WTC11 (cell line): ENCODE measurements around the gene BUD23. TPM values are rescaled to one million over a fixed set of nuclear protein-coding genes. Genes with fewer than 3 reads are reported as not detected.

Experiments used
- ATAC-seq: fragments of 200-7000 bp; cut with Tn5 transposase; 2 replicates; pipeline ENCODE4 v1.10.0; 2021; ENCODE audit warnings: mild to moderate bottlenecking, moderate library complexity
- CTCF ChIA-PET: fragments of 300-600 bp; sonication (Branson Sonifier 250); formaldehyde crosslinking; loops from one replicate; lab custom pipeline; 2021; ENCODE audit warnings: antibody characterized with exemption; lab: Charles Lee
- POLR2A ChIA-PET: fragments of 350-600 bp; sonication (Branson Sonifier 250); formaldehyde crosslinking; loops from one replicate; lab custom pipeline; 2021; ENCODE audit warnings: antibody characterized with exemption; lab: Charles Lee
- DNase-seq: peaks from one replicate; pipeline ENCODE4 v3.0.0; 2021; ENCODE audit warnings: low spot score
- H3K27ac Mint-ChIP-seq: 2 replicates; pipeline ENCODE4 v1.8.0; 2021; ENCODE audit warnings: mixed read lengths
- H3K27me3 Mint-ChIP-seq: 2 replicates; pipeline ENCODE4 v1.8.0; 2021; ENCODE audit warnings: low read depth, mild to moderate bottlenecking, moderate library complexity, mixed read lengths
- H3K36me3 Mint-ChIP-seq: 2 replicates; pipeline ENCODE4 v1.8.0; 2021; ENCODE audit warnings: mixed read lengths
- H3K4me1 Mint-ChIP-seq: 2 replicates; pipeline ENCODE4 v1.8.0; 2022; ENCODE audit warnings: mixed read lengths
- H3K4me3 Mint-ChIP-seq: 2 replicates; pipeline ENCODE4 v1.8.0; 2021; ENCODE audit warnings: mild to moderate bottlenecking, moderate library complexity, mixed read lengths
- H3K9me3 Mint-ChIP-seq: 2 replicates; pipeline ENCODE4 v1.8.0; 2021; ENCODE audit warnings: mixed read lengths
- ATF3 ChIP-seq: sonication (generic); formaldehyde crosslinking; conservative IDR thresholded peaks from 2 replicates; pipeline ENCODE4 v1.8.1; 2022; ENCODE audit warnings: mild to moderate bottlenecking, missing genetic modification reagents
- CTCF ChIP-seq: fragments of 200-600 bp; IDR thresholded peaks from 2 replicates; pipeline ENCODE4 v1.8.0; 2022; ENCODE audit warnings: antibody characterized with exemption
- EMX1 ChIP-seq: fragments of 250-450 bp; sonication (Bioruptor Pico); IDR thresholded peaks from 2 replicates; pipeline ENCODE4 v1.8.0; 2021; ENCODE audit warnings: mild to moderate bottlenecking
- ESRRA ChIP-seq: sonication (generic); formaldehyde crosslinking; IDR thresholded peaks from 2 replicates; pipeline ENCODE4 v1.8.1; 2022; ENCODE audit warnings: mild to moderate bottlenecking, missing genetic modification reagents, borderline replicate concordance
- FOXK1 ChIP-seq: sonication (generic); formaldehyde crosslinking; IDR thresholded peaks from 2 replicates; pipeline ENCODE4 v1.8.0; 2022; ENCODE audit warnings: mild to moderate bottlenecking, moderate library complexity, missing genetic modification reagents
- GABPB1 ChIP-seq: sonication (generic); formaldehyde crosslinking; IDR thresholded peaks from 2 replicates; pipeline ENCODE4 v1.8.1; 2023; ENCODE audit warnings: mild to moderate bottlenecking, missing genetic modification reagents
- GTF2I ChIP-seq: fragments of 250-450 bp; sonication (Bioruptor Pico); conservative IDR thresholded peaks from 2 replicates; pipeline ENCODE4 v1.4.0; 2021; ENCODE audit warnings: mild to moderate bottlenecking
- IRF1 ChIP-seq: sonication (generic); formaldehyde crosslinking; IDR thresholded peaks from 2 replicates; pipeline ENCODE4 v1.8.0; 2023; ENCODE audit warnings: missing genetic modification reagents
- MAX ChIP-seq: sonication (generic); formaldehyde crosslinking; IDR thresholded peaks from 2 replicates; pipeline ENCODE4 v1.8.0; 2022; ENCODE audit warnings: mild to moderate bottlenecking, missing genetic modification reagents
- NFYB ChIP-seq: sonication (generic); formaldehyde crosslinking; conservative IDR thresholded peaks from 2 replicates; pipeline ENCODE4 v1.8.0; 2022; ENCODE audit warnings: low read depth, missing genetic modification reagents
- NR1H2 ChIP-seq: sonication (generic); formaldehyde crosslinking; IDR thresholded peaks from 2 replicates; pipeline ENCODE4 v1.9.0; 2021; ENCODE audit warnings: mild to moderate bottlenecking, moderate library complexity, missing genetic modification reagents
- PRDM15 ChIP-seq: sonication (generic); formaldehyde crosslinking; IDR thresholded peaks from 2 replicates; pipeline ENCODE4 v1.8.0; 2022; ENCODE audit warnings: missing genetic modification reagents
- TCF7 ChIP-seq: sonication (generic); formaldehyde crosslinking; IDR thresholded peaks from 2 replicates; pipeline ENCODE4 v1.8.0; 2022; ENCODE audit warnings: mild to moderate bottlenecking, low read depth, missing genetic modification reagents, moderate library complexity
- ZBTB43 ChIP-seq: sonication (generic); formaldehyde crosslinking; IDR thresholded peaks from 2 replicates; pipeline ENCODE4 v1.8.1; 2023; ENCODE audit warnings: mild to moderate bottlenecking, missing genetic modification reagents
- ZMAT4 ChIP-seq: fragments of 250-450 bp; sonication (Bioruptor Pico); IDR thresholded peaks from 2 replicates; pipeline ENCODE4 v1.9.0; 2021; ENCODE audit warnings: mild to moderate bottlenecking
- ZNF121 ChIP-seq: sonication (generic); formaldehyde crosslinking; IDR thresholded peaks from 2 replicates; pipeline ENCODE4 v1.8.0; 2023; ENCODE audit warnings: missing genetic modification reagents
- ZNF423 ChIP-seq: fragments of 250-450 bp; sonication (Bioruptor Pico); IDR thresholded peaks from 2 replicates; pipeline ENCODE4 v2.1.2; 2022; ENCODE audit warnings: mild to moderate bottlenecking, moderate library complexity
- ZNF512 ChIP-seq: sonication (generic); formaldehyde crosslinking; IDR thresholded peaks from 2 replicates; pipeline ENCODE4 v1.8.1; 2022; ENCODE audit warnings: missing genetic modification reagents, borderline replicate concordance
- ZNF532 ChIP-seq: fragments of 250-450 bp; sonication (Bioruptor Pico); IDR thresholded peaks from 2 replicates; pipeline ENCODE4 v1.9.0; 2021; ENCODE audit warnings: mild to moderate bottlenecking, borderline replicate concordance
- total RNA-seq: library from RNA; stranded (reverse); gene quantifications from 3 replicates; pipeline ENCODE4 v1.2.3, GENCODE V29; 2021

BUD23 gene
- total RNA-seq, 1 experiment from 2014 or later: 91.9 TPM

- TF ChIP-seq PRDM15 (CRISPR knock-in tag) (peak; percentile 97), ZNF423 (no peak), ESRRA (CRISPR knock-in tag) (no peak), GTF2I (peak; percentile 100), CTCF (peak; percentile 86), ZNF121 (CRISPR knock-in tag) (peak; percentile 90), ZNF512 (CRISPR knock-in tag) (no peak), EMX1 (CRISPR knock-in tag) (no peak), NR1H2 (CRISPR knock-in tag) (no peak), TCF7 (CRISPR knock-in tag) (no peak)
Measured at GRCh38 chr7:73667344-73668102, 15.9 kb upstream of the BUD23 start, which contains the start of gene VPS37D (continued).

GRCh38 chr7:73668103-73668885 lies 15.1 kb upstream of the BUD23 start:
- Mint-ChIP-seq H3K27me3 (peaks cover 27% of the 10 kb centered on the region), H3K4me1 (peaks cover 41% of the 10 kb centered on the region), H3K9me3 (peaks cover under 1% of the 10 kb centered on the region), H3K36me3 (no peaks in the 10 kb centered on the region), H3K27ac (no peak overlapping the region), H3K4me3 (peak overlapping the region; percentile 75)
- ChIA-PET CTCF (interaction anchor here (0.6 to 6.1 kb wide), 25 partner anchors 8 to 173 kb away, joined by 3 to 93 read pairs (median 5); partner anchors contain the start of genes MLXIPL and TBL2), POLR2A (interaction anchor here (0.5 kb wide), 1 partner anchor 71 kb away, joined by 3 read pairs; no protein-coding TSS in a partner anchor)
- ATAC-seq: no peak
- TF ChIP-seq IRF1 (CRISPR knock-in tag) (no peak), ZNF532 (CRISPR knock-in tag) (no peak), NFYB (CRISPR knock-in tag) (no peak), ATF3 (CRISPR knock-in tag) (no peak), MAX (CRISPR knock-in tag) (no peak), GABPB1 (CRISPR knock-in tag) (no peak), ZBTB43 (CRISPR knock-in tag) (no peak), FOXK1 (CRISPR knock-in tag) (no peak), ZMAT4 (CRISPR knock-in tag) (no peak), GTF2I (no peak)
- DNase-seq: no peak
